GM12878 (cell line): ENCODE measurements around the gene IFIT5. TPM values are rescaled to one million over a fixed set of nuclear protein-coding genes. Genes with fewer than 3 reads are reported as not detected.
"Not testable (repeated sequence)": the region's sequence is repeated elsewhere in the genome, so short reads cannot be mapped to it uniquely, and the experiment has no call there.

Experiments
- ATAC-seq: fragments of 200-7000 bp; cut with Tn5 transposase; 3 replicates; pipeline ENCODE4 v1.9.1; 2020; ENCODE audit warnings: mild to moderate bottlenecking, moderate library complexity
- BruUV-seq: library from RNA; stranded (reverse); fragments of 400-500 nt; replicated peaks from 2 replicates; lab custom pipeline; 2021; lab: Mats Ljungman, UMichigan
- CTCF ChIA-PET: fragments of 300-600 bp; sonication (Branson Sonifier 250); formaldehyde crosslinking; extraction: SDS; loops from one replicate; lab custom pipeline; 2021; ENCODE audit warnings: inconsistent platforms; lab: Yijun Ruan, JAX
- POLR2A ChIA-PET: fragments of 350-600 bp; formaldehyde crosslinking; extraction: SDS; loops from one replicate; lab custom pipeline; 2021; ENCODE audit warnings: inconsistent platforms; lab: Charles Lee
- RAD21 ChIA-PET: fragments of 300-600 bp; sonication (Branson Sonifier 250); formaldehyde crosslinking; loops from one replicate; lab custom pipeline; 2023; ENCODE audit warnings: antibody characterized with exemption; ENCODE audit not compliant: unreplicated experiment; lab: Charles Lee
- SMC1A ChIA-PET: fragments of 300-600 bp; sonication (Branson Sonifier 250); formaldehyde crosslinking; loops from one replicate; lab custom pipeline; 2023; ENCODE audit not compliant: unreplicated experiment, uncharacterized antibody; lab: Charles Lee
- DNase-seq: peaks from one replicate; pipeline ENCODE4 v3.0.0-alpha.2; 2011; ENCODE audit warnings: low read depth, low spot score
- FAIRE-seq: peaks from 3 replicates; lab custom pipeline; 2011; peaks lifted over from hg19 to GRCh38; lab: Jason Lieb, UNC
- H2AFZ ChIP-seq: 2 replicates; pipeline ENCODE4 v1.6.0; 2011; ENCODE audit warnings: low read depth, low read length, control low read depth; ENCODE audit not compliant: control insufficient read depth
- H3K27ac ChIP-seq: 2 replicates; pipeline ENCODE4 v1.5.1; 2011; ENCODE audit warnings: control low read depth; ENCODE audit not compliant: control insufficient read depth, insufficient read depth
- H3K27me3 ChIP-seq, 2 experiments: replicated peaks in 1 of 2; 2 replicates each; pipeline versions ENCODE4 v1.6.0 to v1.6.1; 2011; ENCODE audit warnings: low read length in 1 of 2; ENCODE audit not compliant: control insufficient read depth in 2 of 2, insufficient read depth in 2 of 2
- H3K36me3 ChIP-seq, 2 experiments: 2 replicates each; pipeline ENCODE4 v1.5.1; 2011; ENCODE audit warnings: low read length in 1 of 2; ENCODE audit not compliant: control insufficient read depth in 2 of 2, insufficient read depth in 2 of 2
- H3K4me1 ChIP-seq: 2 replicates; pipeline ENCODE4 v1.6.1; 2011; ENCODE audit warnings: mild to moderate bottlenecking, low read length, moderate library complexity, mixed read lengths; ENCODE audit not compliant: control insufficient read depth, insufficient read depth
- H3K4me2 ChIP-seq: 2 replicates; pipeline ENCODE4 v1.6.0; 2011; ENCODE audit warnings: control low read depth; ENCODE audit not compliant: control insufficient read depth, insufficient read depth
- H3K4me3 ChIP-seq: fragments of 200-600 bp; sonication (generic); 2 replicates; pipeline ENCODE4 v1.5.1; 2016
- H3K79me2 ChIP-seq: 2 replicates; pipeline ENCODE4 v1.6.0; 2011; ENCODE audit warnings: low read length; ENCODE audit not compliant: control insufficient read depth, insufficient read depth
- H3K9ac ChIP-seq: 2 replicates; pipeline ENCODE4 v1.8.0; 2011; ENCODE audit warnings: low read length, control low read depth, mixed read lengths; ENCODE audit not compliant: control insufficient read depth, insufficient read depth
- H3K9me3 ChIP-seq: replicated peaks from 3 replicates; pipeline ENCODE4 v1.5.1; 2011; ENCODE audit warnings: mild to moderate bottlenecking, low read length; ENCODE audit not compliant: control insufficient read depth, insufficient read depth
- H4K20me1 ChIP-seq: 2 replicates; pipeline ENCODE4 v1.6.0; 2011; ENCODE audit not compliant: control insufficient read depth, insufficient read depth
- BCL3 ChIP-seq: IDR thresholded peaks from 2 replicates; pipeline ENCODE4 v1.6.1; 2011; ENCODE audit warnings: borderline replicate concordance, low read depth, mild to moderate bottlenecking, moderate library complexity, low read length; ENCODE audit not compliant: insufficient read depth, poor library complexity, severe bottlenecking
- BRCA1 ChIP-seq: IDR thresholded peaks from 2 replicates; pipeline ENCODE4 v1.6.1; 2011; ENCODE audit warnings: low read depth, low read length, improper control_type of control experiment
- JUNB ChIP-seq: IDR thresholded peaks from 2 replicates; pipeline ENCODE4 v1.6.1; 2016; ENCODE audit warnings: antibody characterized with exemption, mild to moderate bottlenecking
- NFIC ChIP-seq: IDR thresholded peaks from 2 replicates; pipeline ENCODE4 v1.6.1; 2012; ENCODE audit warnings: low read depth, mild to moderate bottlenecking, inconsistent platforms, low read length, moderate library complexity
- RELB ChIP-seq: fragments of 450-650 bp; IDR thresholded peaks from 2 replicates; pipeline ENCODE4 v1.6.1; 2017; ENCODE audit warnings: low read depth, mild to moderate bottlenecking, moderate library complexity
- SPI1 ChIP-seq: IDR thresholded peaks from 2 replicates; pipeline ENCODE4 v1.6.1; 2011; ENCODE audit warnings: low read depth, mild to moderate bottlenecking, low read length, moderate library complexity, borderline replicate concordance; ENCODE audit not compliant: insufficient read depth
- ZBTB33 ChIP-seq: fragments of 450-650 bp; IDR thresholded peaks from 2 replicates; pipeline ENCODE4 v1.6.1; 2017; ENCODE audit warnings: mild to moderate bottlenecking
- WGBS: methylation state at CpG from one replicate; pipeline ENCODE4 v1.1.6; 2016; ENCODE audit warnings: low lambda C conversion rate; ENCODE audit not compliant: insufficient replicate concordance, insufficient coverage; ENCODE audit errors: missing lambda C conversion rate; 5-methylcytosine and 5-hydroxymethylcytosine counted together
- in situ Hi-C: fragments of 300-500 bp; cut with MboI; formaldehyde crosslinking; loops from 9 replicates; pipeline ENCODE4 v1.14.3; 2018; ENCODE audit warnings: mixed read lengths
- intact Hi-C: fragments of 100-400 bp; cut with micrococcal nuclease; formaldehyde crosslinking; loops from one replicate; pipeline ENCODE4 v1.14.2; 2022; ENCODE audit not compliant: unreplicated experiment
- polyA plus RNA-seq, 11 experiments: library from polyadenylated mRNA; depleted of rRNA in 4 of 11; unstranded in 6 of 11; stranded (reverse) in 5 of 11; fragments of >200 nt; fragmentation: Nextera tagmentation in 4 of 11; fragmentation: Illumina TruSeq in 1 of 11; extraction: Ambion mirVana in 4 of 11; extraction: Trizol in 1 of 11; gene quantifications; 1 replicate in 1 of 11; 2 replicates in 10 of 11; pipeline versions ENCODE4 v1.2.1 to v1.2.3, GENCODE V29; 2011 to 2016; ENCODE audit warnings: inconsistent platforms in 2 of 11, missing spikeins in 2 of 11, low read depth in 1 of 11
- total RNA-seq, 4 experiments: library from RNA; depleted of rRNA in 3 of 4; stranded (reverse); fragments of >200 nt in 3 of 4; fragmentation: Illumina TruSeq in 1 of 4; extraction: Trizol in 1 of 4; gene quantifications; 2 replicates each; pipeline versions ENCODE4 v1.2.1 to v1.2.3, GENCODE V29; 2013 to 2021

IFIT5 gene
- total and polyA plus RNA-seq, 10 of the 15 experiments (the other 5 are each of a cell fraction or from before 2014, with no cell fraction given) = 5.9 to 17.0 (median 10.4) TPM

- TF ChIP-seq ZBTB33 (no peak), RELB (no peak), SPI1 (no peak), BRCA1 (no peak), BCL3 (no peak)
- TF ChIP-seq, all 136 proteins: peak for 0
Measured at GRCh38 chr10:89440226-89441009, 26.1 kb downstream of the IFIT5 start (continued).

GRCh38 chr10:89442289-89442688 lies 27.9 kb downstream of the IFIT5 start:
- Histone ChIP-seq H3K79me2 (no peaks in the 10 kb centered on the region), H3K27ac (no peak overlapping the region), H3K9ac (no peak overlapping the region), H3K27me3 (0 out of 4 replicates have a peak, but pooled peaks cover 0 to 3% of the 10 kb centered on the region in 2 experiments), H3K9me3 (no peaks in the 10 kb centered on the region), H3K4me3 (no peak overlapping the region), H2AFZ (no peak overlapping the region), H3K4me1 (no peaks in the 10 kb centered on the region), H3K36me3 (no peaks in the 10 kb centered on the region), H4K20me1 (no peaks in the 10 kb centered on the region), H3K4me2 (no peak overlapping the region)
- no peak for DNase-seq
- ChIA-PET RAD21 (no interaction called here), CTCF (no interaction called here), POLR2A (no interaction called here), SMC1A (interaction anchor here (0.8 kb wide), 1 partner anchor 28 kb away, joined by 3 read pairs; the partner anchor contains the start of gene IFIT5)
- intact Hi-C loops (no loop called here), in situ Hi-C loops (no loop called here)
- BruUV-seq = no TSS peak
- TF ChIP-seq JUNB (0 out of 2 replicates have a peak, but pooled peaks have one; percentile 13), NFIC (no peak)
- no peak for FAIRE-seq
- ATAC-seq = no peak
- 0% methylated on average over 1 of the region's 1 CpG for WGBS

GRCh38 chr10:89444819-89445218 lies 30.5 kb downstream of the IFIT5 start:
- POLR2A ChIA-PET, H3K27ac ChIP-seq, H3K79me2 ChIP-seq, H3K9ac ChIP-seq, RAD21 ChIA-PET, H4K20me1 ChIP-seq, FAIRE-seq, H3K4me3 ChIP-seq, H2AFZ ChIP-seq, intact Hi-C loops, H3K9me3 ChIP-seq, H3K4me1 ChIP-seq, BruUV-seq, H3K4me2 ChIP-seq, in situ Hi-C loops, DNase-seq, H3K27me3 ChIP-seq, ATAC-seq, H3K36me3 ChIP-seq: not testable (repeated sequence)
- ChIA-PET SMC1A (interaction anchor here (1.2 kb wide), 1 partner anchor 17 kb away, joined by 3 read pairs; no protein-coding TSS in a partner anchor), CTCF (interaction anchor here (1.6 kb wide), 1 partner anchor 15 kb away, joined by 3 read pairs; no protein-coding TSS in a partner anchor)
- WGBS = 90% methylated on average over 7 of the region's 7 CpGs
